B cell (primary cell): ENCODE data around the gene PDE11A. TPM values are rescaled to one million over a fixed set of nuclear protein-coding genes. Genes with fewer than 3 reads are reported as not detected.

Experiments used
- ATAC-seq: fragments of 200-7000 bp; cut with Tn5 transposase; one replicate; pipeline ENCODE4 v1.10.0; 2021; ENCODE audit warnings: low read depth, mild to moderate bottlenecking, moderate number of reproducible peaks, moderate library complexity
- CTCF ChIA-PET: fragments of 350-600 bp; sonication (Branson Sonifier 250); formaldehyde crosslinking; loops from one replicate; lab custom pipeline; 2021; ENCODE audit warnings: antibody characterized with exemption, inconsistent platforms; lab: Charles Lee
- POLR2A ChIA-PET: fragments of 350-600 bp; sonication (Branson Sonifier 250); formaldehyde crosslinking; loops from one replicate; lab custom pipeline; 2021; ENCODE audit warnings: antibody characterized with exemption; lab: Charles Lee
- DNase-seq: peaks from one replicate; pipeline ENCODE4 v3.0.0; 2013
- H2AFZ ChIP-seq: 2 replicates; pipeline ENCODE4 v1.6.1; 2012; ENCODE audit warnings: mild to moderate bottlenecking, low read depth, low read length; ENCODE audit not compliant: insufficient read depth, poor library complexity, severe bottlenecking
- H3K27ac ChIP-seq, 2 donors: 1 replicate in 1 of 2; 2 replicates in 1 of 2; pipeline ENCODE4 v1.5.1; 2012 to 2013; ENCODE audit warnings: low read length in 2 of 2, mild to moderate bottlenecking in 2 of 2, moderate library complexity in 1 of 2
- H3K27me3 ChIP-seq, 4 experiments: fragments of 200-600 bp in 1 of 4; sonication (generic) in 1 of 4; replicated peaks in 1 of 4; 1 replicate in 2 of 4; 2 replicates in 2 of 4; pipeline versions ENCODE4 v1.6.1 to v1.7.0; 2013 to 2016; ENCODE audit warnings: low read length in 3 of 4, mild to moderate bottlenecking in 2 of 4, mixed read lengths in 1 of 4, moderate library complexity in 1 of 4; ENCODE audit not compliant: insufficient read depth in 4 of 4, control insufficient read depth in 3 of 4; ENCODE audit errors: control extremely low read depth in 1 of 4
- H3K36me3 ChIP-seq, 2 experiments: replicated peaks in 1 of 2; 1 replicate in 1 of 2; 2 replicates in 1 of 2; pipeline versions ENCODE4 v1.6.1 to v1.7.1; 2013; ENCODE audit warnings: low read length in 1 of 2; ENCODE audit not compliant: insufficient read depth in 2 of 2, control insufficient read depth in 1 of 2; ENCODE audit errors: control extremely low read depth in 1 of 2, extremely low read depth in 1 of 2
- H3K4me1 ChIP-seq, 2 donors: fragments of 200-600 bp in 1 of 2; sonication (generic) in 1 of 2; 1 replicate in 1 of 2; 2 replicates in 1 of 2; pipeline versions ENCODE4 v1.5.1 to v1.6.1; 2013 to 2017; ENCODE audit warnings: low read length in 2 of 2; ENCODE audit not compliant: control insufficient read depth in 2 of 2, insufficient read depth in 2 of 2
- H3K4me2 ChIP-seq: replicated peaks from 2 replicates; pipeline ENCODE3; 2012; ENCODE audit warnings: mild to moderate bottlenecking, low read depth, low read length; ENCODE audit not compliant: poor library complexity, severe bottlenecking
- H3K4me3 ChIP-seq, 5 experiments: fragments of 200-600 bp in 1 of 5; sonication (generic) in 1 of 5; 1 replicate in 3 of 5; 2 replicates in 2 of 5; pipeline versions ENCODE4 v1.5.1 to v1.7.0; 2011 to 2016; ENCODE audit warnings: low read length in 4 of 5, mild to moderate bottlenecking in 4 of 5, low read depth in 2 of 5, control low read depth in 1 of 5, moderate library complexity in 1 of 5; ENCODE audit not compliant: insufficient read depth in 1 of 5; ENCODE audit errors: control extremely low read depth in 1 of 5, extremely low read depth in 1 of 5
- H3K79me2 ChIP-seq: fragments of 200-600 bp; sonication (generic); one replicate; pipeline ENCODE4 v1.6.0; 2016; ENCODE audit warnings: low read length; ENCODE audit not compliant: control insufficient read depth, insufficient read depth
- H3K9ac ChIP-seq: fragments of 200-600 bp; sonication (generic); 2 replicates; pipeline ENCODE4 v1.6.1; 2017; ENCODE audit warnings: mild to moderate bottlenecking, low read length, moderate library complexity
- H3K9me3 ChIP-seq, 3 donors: one replicate each; pipeline versions ENCODE4 v1.6.1 to v1.7.1; 2013; ENCODE audit warnings: low read length in 2 of 3; ENCODE audit not compliant: control insufficient read depth in 2 of 3, insufficient read depth in 1 of 3; ENCODE audit errors: control extremely low read depth in 1 of 3
- H4K20me1 ChIP-seq: 2 replicates; pipeline ENCODE4 v1.6.0; 2012; ENCODE audit warnings: mild to moderate bottlenecking, low read length; ENCODE audit not compliant: insufficient read depth, control insufficient read depth, poor library complexity, severe bottlenecking
- H3K27ac Mint-ChIP-seq: one replicate; pipeline ENCODE4 v1.8.0; 2021; ENCODE audit warnings: mixed read lengths
- H3K27me3 Mint-ChIP-seq: one replicate; pipeline ENCODE4 v1.8.0; 2021; ENCODE audit warnings: mixed read lengths
- H3K4me1 Mint-ChIP-seq: one replicate; pipeline ENCODE4 v1.8.0; 2021; ENCODE audit warnings: mixed read lengths
- H3K4me3 Mint-ChIP-seq: one replicate; pipeline ENCODE4 v1.8.0; 2021; ENCODE audit warnings: mixed read lengths
- H3K9me3 Mint-ChIP-seq: one replicate; pipeline ENCODE4 v1.8.0; 2022; ENCODE audit warnings: mixed read lengths; ENCODE audit not compliant: insufficient read depth
- CTCF ChIP-seq: fragments of 200-600 bp; IDR thresholded peaks from one replicate; pipeline ENCODE4 v1.8.0; 2022; ENCODE audit warnings: antibody characterized with exemption, mild to moderate bottlenecking
- EZH2 ChIP-seq: IDR thresholded peaks from 2 replicates; pipeline ENCODE4 v1.6.1; 2012; ENCODE audit warnings: borderline replicate concordance, low read depth, mild to moderate bottlenecking, moderate library complexity, low read length; ENCODE audit not compliant: insufficient read depth, poor library complexity, severe bottlenecking
- WGBS: methylation state at CpG from one replicate; pipeline ENCODE4 v1.1.5; 2013; ENCODE audit warnings: missing lambda C conversion rate; ENCODE audit not compliant: insufficient coverage; 5-methylcytosine and 5-hydroxymethylcytosine counted together
- intact Hi-C: fragments of 100-400 bp; cut with micrococcal nuclease; formaldehyde crosslinking; loops from one replicate; pipeline ENCODE4 v1.10.0; 2022
- polyA plus RNA-seq: library from polyadenylated mRNA; depleted of rRNA; stranded (reverse); fragments of >200 nt; gene quantifications from 2 replicates; pipeline ENCODE4 v1.2.3, GENCODE V29; 2012
- total RNA-seq, 2 donors: library from RNA; stranded (reverse); fragments of 120-200 nt in 1 of 2; gene quantifications; 1 replicate in 1 of 2; 2 replicates in 1 of 2; pipeline versions ENCODE4 v1.2.3 to v1.2.4, GENCODE V29; 2013 to 2022

The PDE11A gene
- total and polyA plus RNA-seq, 2 donors (not counting 1 experiment from before 2014, with no cell fraction given) = 0.25 TPM; not detected in 1

GRCh38 chr2:177828557-177828956, 244.0 kb downstream of the PDE11A start:
- H3K4me3 ChIP-seq = no peak overlapping the region
- H3K4me1 ChIP-seq = no peaks in the 10 kb centered on the region
- no peak overlapping the region for H3K4me2 ChIP-seq
- H2AFZ ChIP-seq = no peak overlapping the region
- H3K27ac ChIP-seq = no peak overlapping the region
- H3K79me2 ChIP-seq = no peaks in the 10 kb centered on the region
- no peaks in the 10 kb centered on the region for H3K36me3 ChIP-seq
- Mint-ChIP-seq H3K4me3 (no peak overlapping the region), H3K27me3 (no peaks in the 10 kb centered on the region), H3K9me3 (no peaks in the 10 kb centered on the region), H3K4me1 (no peaks in the 10 kb centered on the region), H3K27ac (no peak overlapping the region)
- intact Hi-C loops = no loop called here
- no peak for DNase-seq
- 93% methylated on average over 1 of the region's 1 CpG for WGBS
- TF ChIP-seq EZH2 (no peak), CTCF (no peak)
- H3K9ac ChIP-seq = no peak overlapping the region
- no peaks in the 10 kb centered on the region for H3K9me3 ChIP-seq
- ChIA-PET CTCF (no interaction called here), POLR2A (no interaction called here)
- H3K27me3 ChIP-seq = no peaks in the 10 kb centered on the region
- H4K20me1 ChIP-seq = no peaks in the 10 kb centered on the region
- no peak for ATAC-seq

- no peak overlapping the region for H3K9ac ChIP-seq
- CTCF ChIA-PET = no interaction called here
- Mint-ChIP-seq H3K9me3 (no peaks in the 10 kb centered on the region), H3K4me1 (no peaks in the 10 kb centered on the region), H3K27ac (no peak overlapping the region), H3K4me3 (no peak overlapping the region), H3K27me3 (peaks cover 3% of the 10 kb centered on the region)
- H3K4me3 ChIP-seq = no peak overlapping the region
- H3K4me1 ChIP-seq = no peaks in the 10 kb centered on the region
- H3K79me2 ChIP-seq = no peaks in the 10 kb centered on the region
- 100% methylated on average over 2 of the region's 2 CpGs for WGBS
- no peaks in the 10 kb centered on the region for H3K9me3 ChIP-seq
- TF ChIP-seq CTCF (no peak), EZH2 (no peak)
- no peak overlapping the region for H3K4me2 ChIP-seq
- no peak overlapping the region for H2AFZ ChIP-seq
- no peaks in the 10 kb centered on the region for H4K20me1 ChIP-seq
- POLR2A ChIA-PET = no interaction called here
- no peak overlapping the region for H3K27ac ChIP-seq
- H3K27me3 ChIP-seq = no peaks in the 10 kb centered on the region
- DNase-seq (no peak), ATAC-seq (no peak)
- no peaks in the 10 kb centered on the region for H3K36me3 ChIP-seq
- intact Hi-C loops = no loop called here
Measured at GRCh38 chr2:177826897-177827296, 245.7 kb downstream of the PDE11A start.
